Mammary microvascular endothelial cell (primary cell): ENCODE data around the gene NEURL1B. TPM values are rescaled to one million over a fixed set of nuclear protein-coding genes. Genes with fewer than 3 reads are reported as not detected.

Experiments used
- total RNA-seq: library from RNA; depleted of rRNA; stranded (reverse); fragments of >200 nt; gene quantifications from 2 replicates; pipeline ENCODE4 v1.2.3, GENCODE V29; 2015

Gene NEURL1B
- 3.8 and 5.3 TPM in 2 replicates for total RNA-seq

DNA sequence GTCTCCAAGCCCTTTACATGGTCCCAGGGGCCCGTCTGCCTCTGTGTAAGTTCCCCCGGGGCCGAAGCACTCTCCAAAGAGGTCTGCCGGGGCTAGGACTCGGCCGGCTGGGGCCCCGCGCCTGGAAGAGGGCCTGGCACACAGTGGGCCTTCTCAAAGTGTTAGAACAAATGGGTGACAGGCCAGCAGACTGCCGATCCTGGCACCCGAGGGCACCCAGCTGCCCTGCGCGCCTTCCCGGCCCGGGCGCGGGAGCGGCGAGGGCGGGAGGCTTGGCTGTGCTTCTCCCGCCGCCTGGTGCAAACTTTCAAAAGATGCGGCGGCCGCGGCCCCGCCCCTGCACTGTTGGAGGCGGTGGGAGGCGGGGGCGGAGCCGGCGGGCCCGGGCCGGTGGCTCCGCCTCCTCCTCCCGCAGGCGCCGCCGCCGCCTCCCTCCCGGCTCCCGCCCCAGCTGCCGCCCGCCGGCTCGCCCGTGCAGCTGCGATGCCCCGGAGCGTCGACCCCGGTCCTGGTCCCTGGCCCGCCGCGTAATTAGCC is at the start of gene NEURL1B:
Gene NEURL1B, plus strand, starts transcription at position 442 of the 537 bp plus-strand sequence. CDS start 144 bp downstream, outside the sequence.

Other genes with a start within 250 kb of the NEURL1B start
- 15.7 and 19.1 TPM in 2 replicates for gene SH3PXD2B, start 186.7 kb upstream of the NEURL1B start, total RNA-seq
- 331 and 365 TPM in 2 replicates for gene DUSP1, start 129.9 kb downstream of the NEURL1B start, total RNA-seq
- gene ERGIC1, start 193.0 kb downstream of the NEURL1B start, total RNA-seq, result 105 and 127 TPM in 2 replicates